ENCODE measurements around the gene GRIN3B. TPM values are rescaled to one million over a fixed set of nuclear protein-coding genes. Genes with fewer than 3 reads are reported as not detected.
A peak's percentile ranks its signal among the peaks of the same experiment; 100 is the strongest.

The GRIN3B gene
- total RNA-seq, 6 donors from 2014 or later = 0.06 to 18.9 (median 5.6) TPM

- H3K4me1 ChIP-seq = peaks cover 11 to 19% (median 15%) of the 10 kb centered on the region in 4 donors
- ATAC-seq (ENCODE audit: low FRiP score in 2 of 2) = no peak
Observed at GRCh38 chr19:988510-988909, 11.7 kb upstream of the GRIN3B start.

GRCh38 chr19:989381-990081, 10.7 kb upstream of the GRIN3B start:
- no peak for ATAC-seq (ENCODE audit: low FRiP score in 2 of 2)
- 84 to 92% methylated on average over 11 to 19 of the region's 25 CpGs for WGBS, 2 donors
- Histone ChIP-seq H3K27ac (no peak overlapping the region), H3K36me3 (peaks cover 0 to 72% (median 45%) of the 10 kb centered on the region in 4 donors), H3K4me3 (no peak overlapping the region), H3K27me3 (no peaks in the 10 kb centered on the region), H3K4me1 (peaks cover 7 to 13% (median 10%) of the 10 kb centered on the region in 4 donors), H3K9me3 (no peaks in the 10 kb centered on the region)
- no peak for DNase-seq
- no peak for TF ChIP-seq POLR2AphosphoS5 (IDR thresholded peaks at IDR 0.05)
- peak in 2 of 6 experiments; percentile 8 to 9 for TF ChIP-seq CTCF (IDR thresholded peaks at IDR 0.05)

More at GRCh38 chr19:988510-988909, 11.7 kb upstream of the GRIN3B start:
- H3K4me3 ChIP-seq = no peak overlapping the region
- TF ChIP-seq EP300 (IDR thresholded peaks at IDR 0.05) = no peak
- TF ChIP-seq POLR2A (IDR thresholded peaks at IDR 0.05) = no peak
- TF ChIP-seq POLR2AphosphoS5 (IDR thresholded peaks at IDR 0.05) = no peak
- TF ChIP-seq CTCF (IDR thresholded peaks at IDR 0.05) = no peak
- H3K9me3 ChIP-seq = no peaks in the 10 kb centered on the region
- H3K36me3 ChIP-seq = peaks cover 0 to 62% (median 38%) of the 10 kb centered on the region in 4 donors
- no peak for DNase-seq
- no peak overlapping the region for H3K27ac ChIP-seq
- H3K27me3 ChIP-seq = no peaks in the 10 kb centered on the region
- WGBS, 2 donors = 88 to 90% methylated on average over 10 to 15 of the region's 15 CpGs

- ATAC-seq (ENCODE audit: low FRiP score in 2 of 2) = no peak
- peak in 1 of 2 donors; percentile 77 for DNase-seq
- Histone ChIP-seq H3K27ac (no peak overlapping the region), H3K36me3 (peaks cover 0 to 74% (median 45%) of the 10 kb centered on the region in 4 donors), H3K4me1 (peaks cover under 1 to 10% (median 7%) of the 10 kb centered on the region in 4 donors), H3K27me3 (no peaks in the 10 kb centered on the region), H3K4me3 (no peak overlapping the region), H3K9me3 (no peaks in the 10 kb centered on the region)
- no peak for TF ChIP-seq CTCF (IDR thresholded peaks at IDR 0.05)
- TF ChIP-seq POLR2AphosphoS5 (IDR thresholded peaks at IDR 0.05) = no peak
- TF ChIP-seq POLR2A (IDR thresholded peaks at IDR 0.05) = no peak
- TF ChIP-seq EP300 (IDR thresholded peaks at IDR 0.05) = no peak
- 94% methylated on average over 19 of the region's 27 CpGs; no CpG with 5 or more reads in 1 of the 2 donors for WGBS, 2 donors
Observed at GRCh38 chr19:990119-990571, 10.1 kb upstream of the GRIN3B start.

GRCh38 chr19:990746-991145, 9.5 kb upstream of the GRIN3B start:
- WGBS, 2 donors = 89 to 96% methylated on average over 9 to 15 of the region's 23 CpGs
- Histone ChIP-seq H3K27ac (no peak overlapping the region), H3K36me3 (peaks cover 0 to 72% (median 45%) of the 10 kb centered on the region in 4 donors), H3K27me3 (peaks cover 0 to 3% (median 0%) of the 10 kb centered on the region in 4 donors), H3K4me1 (peaks cover 2 to 11% (median 9%) of the 10 kb centered on the region in 4 donors), H3K9me3 (no peaks in the 10 kb centered on the region), H3K4me3 (no peak overlapping the region)
- DNase-seq (no peak), ATAC-seq (ENCODE audit: low FRiP score in 2 of 2) (no peak)
- no peak for TF ChIP-seq EP300 (IDR thresholded peaks at IDR 0.05)
- TF ChIP-seq POLR2AphosphoS5 (IDR thresholded peaks at IDR 0.05) = no peak
- TF ChIP-seq CTCF (IDR thresholded peaks at IDR 0.05) = no peak
- TF ChIP-seq POLR2A (IDR thresholded peaks at IDR 0.05) = no peak
